ENCODE data around the gene PDPN. TPM values are rescaled to one million over a fixed set of nuclear protein-coding genes. Genes with fewer than 3 reads are reported as not detected.

The PDPN gene
- total and polyA plus RNA-seq, 2 of the 4 experiments (the other 2 are of a cell fraction), result 0.31 TPM; not detected in 1

DNA sequence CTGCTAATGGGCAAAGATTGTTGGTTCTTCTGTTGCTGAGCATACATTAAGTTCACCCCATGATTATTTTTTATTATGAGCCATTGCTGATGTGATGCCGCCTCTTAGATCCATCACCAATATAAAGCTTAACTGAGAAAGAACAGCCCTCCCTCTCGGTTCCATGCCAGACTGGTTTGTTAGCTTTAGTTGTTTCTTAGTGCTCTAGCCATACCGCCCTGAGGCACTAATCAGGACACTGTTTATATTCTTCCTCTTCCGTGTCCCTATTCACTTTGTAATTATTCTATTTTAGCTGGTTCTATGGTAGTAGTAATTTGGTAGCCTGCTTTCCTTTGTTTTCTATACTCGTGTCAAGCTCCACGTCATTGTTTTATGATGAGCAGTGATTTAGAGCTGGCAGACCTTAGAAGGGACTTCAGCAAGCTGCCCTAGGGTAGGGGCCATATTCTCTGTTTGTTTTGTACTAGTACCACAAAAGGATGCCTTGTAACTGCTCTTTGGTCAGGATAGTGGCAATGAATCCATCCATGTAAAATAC lies 27.3 kb upstream of the PDPN start:
- Histone ChIP-seq H2AK9ac (replicated peaks; ENCODE audit: low read depth, low read length, poor library complexity) (no peak overlapping the region), H3K27ac (ENCODE audit: insufficient read depth, low read length) (no peak overlapping the region), H3K9ac (ENCODE audit: low read depth, low read length) (no peak overlapping the region), H3K23ac (ENCODE audit: low read depth, low read length) (no peak overlapping the region), H2BK5ac (ENCODE audit: low read depth, low read length, poor library complexity, severe bottlenecking) (no peak overlapping the region), H3K14ac (replicated peaks; ENCODE audit: low read depth, low read length) (no peak overlapping the region), H4K8ac (ENCODE audit: low read depth in 2 of 2, low read length in 2 of 2) (no peak overlapping the region), H3K18ac (ENCODE audit: low read depth, low read length) (no peak overlapping the region), H3K56ac (ENCODE audit: extremely low read depth, insufficient read depth, low read length) (no peak overlapping the region), H3K4me1 (ENCODE audit: control insufficient read depth, insufficient read depth, low read length) (no peaks in the 10 kb centered on the region), H3K9me1 (ENCODE audit: insufficient read depth, low read length) (no peaks in the 10 kb centered on the region), H2BK120ac (ENCODE audit: low read depth, low read length) (no peak overlapping the region), H3K4ac (ENCODE audit: low read depth, low read length) (no peak overlapping the region), H3K79me1 (ENCODE audit: low read depth in 1 of 2, low read length in 2 of 2) (no peaks in the 10 kb centered on the region), H3K4me3 (ENCODE audit: insufficient read depth, low read depth, low read length) (no peak overlapping the region), H3K4me2 (ENCODE audit: low read depth, low read length) (no peak overlapping the region), H2BK15ac (ENCODE audit: low read depth, low read length) (no peak overlapping the region), H2AK5ac (ENCODE audit: low read depth, low read length) (no peak overlapping the region), H3K27me3 (ENCODE audit: control insufficient read depth, insufficient read depth, low read length) (no peaks in the 10 kb centered on the region), H4K5ac (ENCODE audit: low read depth, low read length) (no peak overlapping the region), H3K9me3 (ENCODE audit: control insufficient read depth, insufficient read depth, low read length) (peaks cover 2% of the 10 kb centered on the region; the same call in 1 of the 2 replicates), H3K36me3 (ENCODE audit: control insufficient read depth, insufficient read depth, low read length) (no peaks in the 10 kb centered on the region), H2BK20ac (ENCODE audit: low read depth, low read length) (no peak overlapping the region), H4K20me1 (ENCODE audit: insufficient read depth, low read length) (no peaks in the 10 kb centered on the region), H2AFZ (replicated peaks; ENCODE audit: low read length, poor library complexity) (no peak overlapping the region), H4K91ac (ENCODE audit: insufficient read depth, low read depth, low read length) (no peak overlapping the region)
- intact Hi-C loops (cut with micrococcal nuclease) (no loop called here), in situ Hi-C loops (cut with MboI; ENCODE audit: low sequenced_read_pairs) (no loop called here), dilution Hi-C loops (cut with HindIII; ENCODE audit: low sequenced_read_pairs, unreplicated experiment) (no loop called here)
- ATAC-seq (ENCODE audit: low read depth) (no peak), DNase-seq (no peak)
- WGBS, 2 experiments (ENCODE audit: extremely low coverage in 2 of 2, insufficient read length in 1 of 2), result no CpG with 5 or more reads among the region's 6 CpGs
- TF ChIP-seq FOS (IDR thresholded peaks at IDR 0.05; ENCODE audit: low read depth, low read length) (no peak), BHLHE40 (IDR thresholded peaks at IDR 0.05; ENCODE audit: low read depth, low read length) (no peak), RAD21 (IDR thresholded peaks at IDR 0.05; ENCODE audit: low read length) (no peak), NFE2L2 (IDR thresholded peaks at IDR 0.05; ENCODE audit: low read depth, low read length) (no peak), CEBPB (IDR thresholded peaks at IDR 0.05; ENCODE audit: low read depth, low read length) (no peak), CHD1 (IDR thresholded peaks at IDR 0.05; ENCODE audit: low read depth, low read length) (no peak)
- TF ChIP-seq, protein P1, sequence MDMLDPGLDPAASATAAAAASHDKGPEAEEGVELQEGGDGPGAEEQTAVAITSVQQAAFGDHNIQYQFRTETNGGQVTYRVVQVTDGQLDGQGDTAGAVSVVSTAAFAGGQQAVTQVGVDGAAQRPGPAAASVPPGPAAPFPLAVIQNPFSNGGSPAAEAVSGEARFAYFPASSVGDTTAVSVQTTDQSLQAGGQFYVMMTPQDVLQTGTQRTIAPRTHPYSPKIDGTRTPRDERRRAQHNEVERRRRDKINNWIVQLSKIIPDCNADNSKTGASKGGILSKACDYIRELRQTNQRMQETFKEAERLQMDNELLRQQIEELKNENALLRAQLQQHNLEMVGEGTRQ (IDR thresholded peaks at IDR 0.05; ENCODE audit: low read depth, low read length), result no peak
- POLR2A ChIA-PET (ENCODE audit: unreplicated experiment), result no interaction called here
- CTCF ChIA-PET, result no interaction called here
- BruUV-seq (replicated peaks), result no TSS peak

Measured in IMR-90 (cell line).